Right lobe of liver (tissue), 6 donors: ENCODE results near the gene ACAD10. TPM values are rescaled to one million over a fixed set of nuclear protein-coding genes. Genes with fewer than 3 reads are reported as not detected.
"Not testable (repeated sequence)": the region's sequence is repeated elsewhere in the genome, so short reads cannot be mapped to it uniquely, and the experiment has no call there.

ENCODE experiments used
- ATAC-seq, 4 donors: fragments of 200-7000 bp; cut with Tn5 transposase; one replicate each; pipeline ENCODE4 v1.9.1; 2020; ENCODE audit warnings: mild to moderate bottlenecking in 4 of 4, moderate library complexity in 4 of 4
- DNase-seq, 3 donors: peaks; one replicate each; pipeline ENCODE4 v3.0.0-alpha.2; 2020
- H3K27ac ChIP-seq, 3 donors: fragments of 200-600 bp; one replicate each; pipeline ENCODE4 v1.8.0; 2022
- H3K27me3 ChIP-seq, 2 donors: fragments of 200-600 bp; one replicate each; pipeline ENCODE4 v1.8.0; 2022
- H3K36me3 ChIP-seq, 4 donors: fragments of 200-600 bp; sonication (generic) in 1 of 4; one replicate each; pipeline versions ENCODE4 v1.5.1 to v1.8.0; 2017 to 2022; ENCODE audit warnings: control low read depth in 1 of 4
- H3K4me1 ChIP-seq, 4 donors: fragments of 200-600 bp; sonication (generic) in 1 of 4; one replicate each; pipeline versions ENCODE4 v1.5.1 to v1.8.0; 2017 to 2022; ENCODE audit warnings: control low read depth in 1 of 4
- H3K4me3 ChIP-seq, 3 donors: fragments of 200-600 bp; one replicate each; pipeline ENCODE4 v1.8.0; 2022
- H3K9me3 ChIP-seq, 4 donors: fragments of 200-600 bp; sonication (generic) in 1 of 4; one replicate each; pipeline versions ENCODE4 v1.5.1 to v1.8.0; 2017 to 2022; ENCODE audit warnings: control low read depth in 1 of 4
- POLR2A ChIP-seq: fragments of 450-650 bp; IDR thresholded peaks from one replicate; pipeline ENCODE4 v1.6.1; 2017; ENCODE audit warnings: antibody characterized with exemption, mild to moderate bottlenecking
- WGBS: methylation state at CpG from one replicate; pipeline ENCODE4 v1.1.6; 2018; ENCODE audit warnings: low coverage, low lambda C conversion rate; ENCODE audit not compliant: insufficient coverage; ENCODE audit errors: missing lambda C conversion rate; 5-methylcytosine and 5-hydroxymethylcytosine counted together
- intact Hi-C, 2 donors: fragments of 100-400 bp; cut with DNase I; formaldehyde crosslinking; loops; one replicate each; pipeline versions ENCODE4 v1.11.2 to v1.14.1; 2022
- total RNA-seq, 6 experiments: library from RNA; depleted of rRNA in 2 of 6; stranded (reverse); fragments of >200 nt in 2 of 6; fragmentation: NEBNext Ultra II Directional in 3 of 6; extraction: Animal tissue kit (Norgen Biotek cat#: 25700) in 3 of 6; gene quantifications; one replicate each; pipeline versions ENCODE4 v1.1.0 to v1.2.4, GENCODE V29; 2016 to 2023
- TF ChIP-seq, protein P1 (sequence below), 4 donors: fragments of 200-600 bp in 3 of 4; fragments of 450-650 bp in 1 of 4; IDR thresholded peaks; one replicate each; pipeline versions ENCODE4 v1.5.1 to v1.8.0; 2016 to 2022; ENCODE audit warnings: antibody characterized with exemption in 4 of 4, mild to moderate bottlenecking in 2 of 4
- donor health status: DM: no; HTN: yes; CAD: no.
- donor health status: DM: no; HTN: no; CAD: no.
- donor health status: DM: no; HTN: no; CAD: no.
- donor health status: DM: no; HTN: yes; CAD: no.
- donor health status: DM: no; HTN: yes; CAD: no.

The ACAD10 gene
- total RNA-seq, 6 experiments from 2014 or later, result 24.7 to 41.7 (median 26.8) TPM

DNA sequence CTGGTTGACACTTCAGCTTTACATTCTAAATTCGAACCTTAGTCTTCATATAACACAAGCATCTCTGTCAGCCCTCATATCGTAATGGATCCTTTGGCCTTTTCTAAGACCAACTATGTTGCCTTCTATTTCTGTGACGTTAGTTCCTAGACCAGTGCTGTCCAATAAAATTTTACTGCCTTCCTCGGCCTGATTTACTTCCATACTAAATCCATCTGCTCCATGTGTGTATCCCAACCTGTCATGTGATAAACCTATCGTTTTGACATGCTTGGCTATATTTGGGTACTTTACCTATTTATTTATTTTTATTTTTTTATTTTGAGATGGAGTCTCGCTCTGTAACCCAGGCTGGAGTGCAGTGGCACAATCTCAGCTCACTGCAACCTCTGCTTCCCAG, 20.3 kb downstream of the ACAD10 start:
- DNase-seq (no peak), ATAC-seq (no peak)
- H3K36me3 ChIP-seq, result peaks cover 0 to 53% (median 17%) of the 10 kb centered on the region in 4 donors
- WGBS, result 89% methylated on average over 6 of the region's 6 CpGs
- H3K4me3 ChIP-seq, result no peak overlapping the region
- peaks cover 0 to 14% (median 6%) of the 10 kb centered on the region in 4 donors for H3K4me1 ChIP-seq
- no peaks in the 10 kb centered on the region for H3K9me3 ChIP-seq
- H3K27ac ChIP-seq, result no peak overlapping the region
- H3K27me3 ChIP-seq, result no peaks in the 10 kb centered on the region
- no peak for TF ChIP-seq POLR2A
- TF ChIP-seq, protein P1, sequence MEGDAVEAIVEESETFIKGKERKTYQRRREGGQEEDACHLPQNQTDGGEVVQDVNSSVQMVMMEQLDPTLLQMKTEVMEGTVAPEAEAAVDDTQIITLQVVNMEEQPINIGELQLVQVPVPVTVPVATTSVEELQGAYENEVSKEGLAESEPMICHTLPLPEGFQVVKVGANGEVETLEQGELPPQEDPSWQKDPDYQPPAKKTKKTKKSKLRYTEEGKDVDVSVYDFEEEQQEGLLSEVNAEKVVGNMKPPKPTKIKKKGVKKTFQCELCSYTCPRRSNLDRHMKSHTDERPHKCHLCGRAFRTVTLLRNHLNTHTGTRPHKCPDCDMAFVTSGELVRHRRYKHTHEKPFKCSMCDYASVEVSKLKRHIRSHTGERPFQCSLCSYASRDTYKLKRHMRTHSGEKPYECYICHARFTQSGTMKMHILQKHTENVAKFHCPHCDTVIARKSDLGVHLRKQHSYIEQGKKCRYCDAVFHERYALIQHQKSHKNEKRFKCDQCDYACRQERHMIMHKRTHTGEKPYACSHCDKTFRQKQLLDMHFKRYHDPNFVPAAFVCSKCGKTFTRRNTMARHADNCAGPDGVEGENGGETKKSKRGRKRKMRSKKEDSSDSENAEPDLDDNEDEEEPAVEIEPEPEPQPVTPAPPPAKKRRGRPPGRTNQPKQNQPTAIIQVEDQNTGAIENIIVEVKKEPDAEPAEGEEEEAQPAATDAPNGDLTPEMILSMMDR (IDR thresholded peaks at IDR 0.05), result no peak
- intact Hi-C loops, result no loop called here

DNA sequence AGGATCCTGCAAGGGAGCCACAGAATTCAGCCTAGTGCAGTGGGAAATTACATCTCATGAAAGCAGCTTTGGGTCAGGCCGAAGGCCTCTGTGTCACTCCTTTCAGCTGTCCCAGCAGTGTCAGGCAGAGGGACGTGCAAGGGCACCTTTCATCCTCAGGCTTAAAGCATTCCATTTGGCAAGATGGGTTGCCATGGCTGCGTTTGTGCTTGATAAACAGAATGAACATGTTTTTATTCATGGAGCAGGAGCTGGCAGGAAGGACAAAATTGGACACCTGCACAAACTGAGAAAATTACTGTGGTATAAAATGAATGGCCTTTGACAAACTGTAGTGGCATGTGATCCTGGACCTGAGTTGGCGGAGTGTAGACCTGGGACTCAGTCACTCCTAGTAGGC, 29.4 kb downstream of the ACAD10 start:
- TF ChIP-seq, protein P1 (IDR thresholded peaks at IDR 0.05), result no peak
- TF ChIP-seq POLR2A, result no peak
- 67% methylated on average over 3 of the region's 4 CpGs for WGBS
- Histone ChIP-seq H3K27me3 (no peaks in the 10 kb centered on the region), H3K9me3 (no peaks in the 10 kb centered on the region), H3K4me3 (no peak overlapping the region), H3K36me3 (peaks cover 0 to 63% (median 18%) of the 10 kb centered on the region in 4 donors), H3K4me1 (no peaks in the 10 kb centered on the region), H3K27ac (no peak overlapping the region)
- no peak for DNase-seq
- no peak for ATAC-seq
- intact Hi-C loops, result no loop called here

- H3K27me3 ChIP-seq, H3K4me1 ChIP-seq, H3K27ac ChIP-seq, intact Hi-C loops, H3K9me3 ChIP-seq, ATAC-seq, H3K4me3 ChIP-seq: not testable (repeated sequence)
- DNase-seq, result peak in 1 of 3 donors; percentile 23
- 89% methylated on average over 8 of the region's 10 CpGs for WGBS
- peaks cover 0 to 48% (median 13%) of the 10 kb centered on the region in 4 donors for H3K36me3 ChIP-seq
These were observed 33.5 kb downstream of the ACAD10 start for GRCh38 chr12:111719316-111719715.

DNA sequence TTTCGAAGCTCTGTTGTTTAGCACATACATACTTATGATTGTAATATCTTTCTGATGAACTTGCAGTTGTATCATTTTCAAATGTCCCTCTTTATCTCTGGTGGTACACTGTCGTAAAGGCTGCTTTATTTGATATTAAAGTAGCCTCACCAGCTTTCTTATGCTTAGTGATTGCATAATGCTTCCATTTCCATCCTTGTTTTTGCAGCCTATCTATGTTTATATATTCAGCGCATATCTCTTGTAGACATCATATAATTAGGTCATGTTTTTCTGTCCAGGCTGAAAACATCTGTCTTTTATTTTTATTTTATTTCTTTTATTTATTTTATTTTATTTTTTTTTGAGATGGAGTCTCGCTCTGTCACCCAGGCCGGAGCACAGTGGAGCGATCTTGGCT, 34.6 kb downstream of the ACAD10 start:
- DNase-seq, result no peak
- TF ChIP-seq, protein P1 (IDR thresholded peaks at IDR 0.05), result no peak
- no peak for TF ChIP-seq POLR2A
- 85% methylated on average over 6 of the region's 6 CpGs for WGBS
- no peaks in the 10 kb centered on the region for H3K9me3 ChIP-seq
- no peaks in the 10 kb centered on the region for H3K4me1 ChIP-seq
- no peak overlapping the region for H3K4me3 ChIP-seq
- H3K36me3 ChIP-seq, result peaks cover 0 to 42% (median 12%) of the 10 kb centered on the region in 4 donors
- no peak for ATAC-seq
- H3K27ac ChIP-seq, result no peak overlapping the region
- intact Hi-C loops, result no loop called here
- H3K27me3 ChIP-seq, result no peaks in the 10 kb centered on the region

GRCh38 chr12:111723646-111724360, 38.0 kb downstream of the ACAD10 start:
- 100% methylated on average over 6 of the region's 46 CpGs for WGBS
- H3K4me1 ChIP-seq, H3K9me3 ChIP-seq, H3K4me3 ChIP-seq, intact Hi-C loops, ATAC-seq, H3K27me3 ChIP-seq, H3K27ac ChIP-seq: not testable (repeated sequence)
- DNase-seq, result peak in 1 of 3 donors; percentile 27
- H3K36me3 ChIP-seq, result peaks cover 0 to 29% (median 10%) of the 10 kb centered on the region in 4 donors
